ENCODE results near the gene ELFN1. TPM values are rescaled to one million over a fixed set of nuclear protein-coding genes. Genes with fewer than 3 reads are reported as not detected.

The ELFN1 gene
- polyA plus RNA-seq, 1 of the 3 experiments (the other 2 are of a cell fraction) = 0.05 TPM

GRCh38 chr7:1704811-1705738 lies 35.0 kb downstream of the ELFN1 start:
- DNase-seq = peak; percentile 38
- Histone ChIP-seq H3F3A (replicated peaks; ENCODE audit: insufficient read depth) (no peaks in the 10 kb centered on the region), H3K9me3 (peaks cover 6% of the 10 kb centered on the region), H4K20me1 (ENCODE audit: insufficient read depth) (no peaks in the 10 kb centered on the region), H3K4me2 (no peak overlapping the region), H3K4me1 (ENCODE audit: control insufficient read depth in 1 of 2, insufficient read depth in 2 of 2, low read depth in 1 of 2, low read length in 1 of 2) (peaks cover 0 to 20% of the 10 kb centered on the region in 2 experiments; a peak in 1 of 4 replicates), H3K79me2 (ENCODE audit: insufficient read depth) (no peaks in the 10 kb centered on the region), H3K27ac (ENCODE audit: low read depth in 2 of 2, low read length in 1 of 2) (no peak overlapping the region), H3K9ac (no peak overlapping the region), H3K36me3 (replicated peaks in 1 of 2; ENCODE audit: control insufficient read depth in 1 of 2, insufficient read depth in 2 of 2, low read length in 1 of 2) (no peaks in the 10 kb centered on the region), H3K4me3 (ENCODE audit: low read depth in 2 of 2, low read length in 1 of 2) (no peak overlapping the region), H3K27me3 (ENCODE audit: insufficient read depth) (no peaks in the 10 kb centered on the region), H2AFZ (ENCODE audit: low read depth) (no peak overlapping the region), H3K9me2 (no peaks in the 10 kb centered on the region)
- POLR2A ChIA-PET = no interaction called here
- 66% methylated on average over 21 of the region's 26 CpGs for WGBS (ENCODE audit: low lambda C conversion rate)
- CTCF ChIA-PET = interaction anchor here (1.0 to 1.6 kb wide), 2 partner anchors 18 to 19 kb away, joined by 3 to 4 read pairs; no protein-coding TSS in a partner anchor
- TF ChIP-seq RAD21 (IDR thresholded peaks at IDR 0.05; ENCODE audit: low read length) (no peak), EP300 (IDR thresholded peaks at IDR 0.05; ENCODE audit: borderline replicate concordance in 1 of 2, low read depth in 1 of 2, low read length in 1 of 2) (no peak)

- DNase-seq = peak; percentile 32
- CTCF ChIA-PET = interaction anchor here (1.6 to 2.5 kb wide), 2 partner anchors 17 to 41 kb away, joined by 4 to 8 read pairs; no protein-coding TSS in a partner anchor
- H3F3A ChIP-seq (replicated peaks; ENCODE audit: insufficient read depth) = no peaks in the 10 kb centered on the region
Observed at GRCh38 chr7:1705856-1706255, 35.8 kb downstream of the ELFN1 start.

More at GRCh38 chr7:1705856-1706255, 35.8 kb downstream of the ELFN1 start:
- Histone ChIP-seq H3K4me3 (ENCODE audit: low read depth in 2 of 2, low read length in 1 of 2) (no peak overlapping the region), H3K27ac (ENCODE audit: low read depth in 2 of 2, low read length in 1 of 2) (no peak overlapping the region), H3K9ac (no peak overlapping the region), H3K4me2 (no peak overlapping the region), H3K4me1 (ENCODE audit: control insufficient read depth in 1 of 2, insufficient read depth in 2 of 2, low read depth in 1 of 2, low read length in 1 of 2) (peaks cover 0 to 21% of the 10 kb centered on the region in 2 experiments; a peak in 1 of 4 replicates), H2AFZ (ENCODE audit: low read depth) (no peak overlapping the region), H3K27me3 (ENCODE audit: insufficient read depth) (no peaks in the 10 kb centered on the region), H3K36me3 (replicated peaks in 1 of 2; ENCODE audit: control insufficient read depth in 1 of 2, insufficient read depth in 2 of 2, low read length in 1 of 2) (no peaks in the 10 kb centered on the region), H3K79me2 (ENCODE audit: insufficient read depth) (no peaks in the 10 kb centered on the region), H3K9me3 (peaks cover 8% of the 10 kb centered on the region), H3K9me2 (no peaks in the 10 kb centered on the region), H4K20me1 (ENCODE audit: insufficient read depth) (no peaks in the 10 kb centered on the region)
- WGBS (ENCODE audit: low lambda C conversion rate) = 78% methylated on average over 13 of the region's 13 CpGs
- POLR2A ChIA-PET = no interaction called here
- no peak for TF ChIP-seq FOSL2 (IDR thresholded peaks at IDR 0.05; ENCODE audit: borderline replicate concordance, low read depth)
- no peak for TF ChIP-seq TEAD4 (IDR thresholded peaks at IDR 0.05; ENCODE audit: borderline replicate concordance, insufficient read depth)
- TF ChIP-seq SMC3 (IDR thresholded peaks at IDR 0.05; ENCODE audit: low read depth, low read length) = no peak
- no peak for TF ChIP-seq USF2 (IDR thresholded peaks at IDR 0.05; ENCODE audit: borderline replicate concordance, low read depth, low read length)
- no peak for TF ChIP-seq GATA2 (CRISPR knock-in tag; IDR thresholded peaks at IDR 0.05)
- TF ChIP-seq RXRA (IDR thresholded peaks at IDR 0.05; ENCODE audit: borderline replicate concordance, low read depth) = no peak
- no peak for TF ChIP-seq NFIC (IDR thresholded peaks at IDR 0.05; ENCODE audit: borderline replicate concordance)
- no peak for TF ChIP-seq NRF1 (IDR thresholded peaks at IDR 0.05; ENCODE audit: low read depth, low read length)
- no peak for TF ChIP-seq GABPA (IDR thresholded peaks at IDR 0.05; ENCODE audit: low read depth)
- TF ChIP-seq PBX3 (IDR thresholded peaks at IDR 0.05) = no peak
- TF ChIP-seq ELF1 (IDR thresholded peaks at IDR 0.05) = no peak
- TF ChIP-seq RAD21 (IDR thresholded peaks at IDR 0.05; ENCODE audit: low read length) = no peak
